Skeletal muscle tissue (tissue), 4 donors: ENCODE measurements around the gene GYS2. TPM values are rescaled to one million over a fixed set of nuclear protein-coding genes. Genes with fewer than 3 reads are reported as not detected.

Experiments used
- H3K27ac ChIP-seq: one replicate; pipeline ENCODE4 v1.7.0; 2013; ENCODE audit warnings: mild to moderate bottlenecking, low read depth, low read length, inconsistent platforms
- H3K27me3 ChIP-seq, 3 donors: one replicate each; pipeline ENCODE4 v1.7.0; 2013; ENCODE audit warnings: low read length in 3 of 3; ENCODE audit not compliant: control insufficient read depth in 3 of 3, insufficient read depth in 3 of 3
- H3K36me3 ChIP-seq, 3 donors: one replicate each; pipeline ENCODE4 v1.7.0; 2013; ENCODE audit warnings: low read length in 3 of 3; ENCODE audit not compliant: control insufficient read depth in 3 of 3, insufficient read depth in 3 of 3
- H3K4me1 ChIP-seq, 3 donors: one replicate each; pipeline ENCODE4 v1.7.0; 2013; ENCODE audit warnings: low read length in 3 of 3, mild to moderate bottlenecking in 3 of 3; ENCODE audit not compliant: control insufficient read depth in 3 of 3, insufficient read depth in 3 of 3
- H3K4me3 ChIP-seq, 3 donors: one replicate each; pipeline ENCODE4 v1.7.0; 2013; ENCODE audit warnings: low read length in 3 of 3
- H3K9ac ChIP-seq, 3 donors: one replicate each; pipeline ENCODE4 v1.7.0; 2013; ENCODE audit warnings: low read length in 3 of 3, mild to moderate bottlenecking in 3 of 3, moderate library complexity in 2 of 3, low read depth in 1 of 3
- H3K9me3 ChIP-seq, 3 donors: one replicate each; pipeline ENCODE4 v1.7.0; 2013; ENCODE audit warnings: low read length in 3 of 3; ENCODE audit not compliant: control insufficient read depth in 3 of 3
- total RNA-seq: library from RNA; depleted of rRNA; stranded (reverse); fragments of >200 nt; gene quantifications from one replicate; pipeline ENCODE4 v1.2.3, GENCODE V29; 2014
- donor health status: Osteomylitis.

The GYS2 gene
- total RNA-seq, 1 donor from 2014 or later: not detected

GRCh38 chr12:21500786-21501257 is 103.8 kb downstream of the GYS2 start:
- peak overlapping the region; percentile 83 to 90 (median 89) for H3K4me3 ChIP-seq

GRCh38 chr12:21499765-21500164 is 104.9 kb downstream of the GYS2 start:
- Histone ChIP-seq H3K9me3 (no peaks in the 10 kb centered on the region), H3K4me3 (no peak overlapping the region), H3K4me1 (peaks cover 16 to 33% (median 24%) of the 10 kb centered on the region in 3 donors), H3K36me3 (peaks cover 21 to 33% (median 32%) of the 10 kb centered on the region in 3 donors), H3K27ac (no peak overlapping the region), H3K27me3 (no peaks in the 10 kb centered on the region), H3K9ac (no peak overlapping the region)

More at GRCh38 chr12:21500786-21501257, 103.8 kb downstream of the GYS2 start:
- no peaks in the 10 kb centered on the region for H3K9me3 ChIP-seq
- H3K27ac ChIP-seq: peak overlapping the region; percentile 82
- peaks cover 16 to 33% (median 24%) of the 10 kb centered on the region in 3 donors for H3K4me1 ChIP-seq
- H3K9ac ChIP-seq: peak overlapping the region; percentile 81 to 84 (median 82)
- H3K36me3 ChIP-seq: peaks cover 16 to 26% (median 25%) of the 10 kb centered on the region in 3 donors
- H3K27me3 ChIP-seq: no peaks in the 10 kb centered on the region

Other genes starting within 250 kb of the GYS2 start
- not detected for gene IAPP, start 231.9 kb downstream of the GYS2 start, total RNA-seq
- 8.4 TPM for gene PYROXD1, start 167.2 kb downstream of the GYS2 start, total RNA-seq
- 32.4 TPM for gene RECQL, start 103.2 kb downstream of the GYS2 start, total RNA-seq
- gene GOLT1B, start 103.1 kb downstream of the GYS2 start, total RNA-seq: 27.1 TPM
- gene SPX, start 78.6 kb downstream of the GYS2 start, total RNA-seq: 7.8 TPM
- 498 TPM for gene LDHB, start 53.0 kb upstream of the GYS2 start, total RNA-seq
- gene KCNJ8, start 169.9 kb upstream of the GYS2 start, total RNA-seq: 32.4 TPM